MM.1S (cell line): ENCODE measurements around the gene HAT1.

Experiments used
- CTCF ChIP-seq: fragments of 300-600 bp; sonication (generic); IDR thresholded peaks from 2 replicates; pipeline ENCODE4 v1.5.1; 2016; ENCODE audit warnings: antibody characterized with exemption, low read length, mixed read lengths
- EZH2phosphoT487 ChIP-seq: fragments of 300-600 bp; sonication (generic); IDR thresholded peaks from 2 replicates; pipeline ENCODE4 v1.6.1; 2018; ENCODE audit warnings: antibody characterized with exemption, low read length

DNA sequence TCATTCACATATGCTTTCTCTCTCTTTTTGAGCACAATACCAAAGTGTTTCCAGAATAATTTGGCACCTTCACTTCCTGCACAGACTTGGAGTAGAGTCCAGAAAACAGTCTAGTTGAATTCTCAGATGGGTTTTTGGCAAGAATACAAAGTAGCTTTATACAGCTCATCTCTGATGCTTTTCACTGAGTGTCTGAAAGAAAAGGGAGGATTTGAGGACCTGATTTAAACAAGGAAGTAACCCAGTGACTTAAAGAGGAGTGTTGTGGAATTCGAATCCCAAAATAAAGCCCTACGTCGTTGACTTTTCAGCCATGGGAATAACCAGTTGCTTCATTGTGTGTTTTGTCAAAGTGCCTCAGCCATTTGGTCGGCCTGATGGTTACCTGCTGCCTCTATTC lies 109.3 kb downstream of the HAT1 start:
- TF ChIP-seq CTCF (no peak), EZH2phosphoT487 (no peak)
